Kidney (tissue), 14 donors: ENCODE measurements around the gene TXNDC17. TPM values are rescaled to one million over a fixed set of nuclear protein-coding genes. Genes with fewer than 3 reads are reported as not detected.
"Not testable (repeated sequence)": the region's sequence is repeated elsewhere in the genome, so short reads cannot be mapped to it uniquely, and the experiment has no call there.

ENCODE experiments used
- DNase-seq, 5 donors: peaks; one replicate each; pipeline ENCODE4 v3.0.0-alpha.2; 2013 to 2020
- FAIRE-seq: peaks from 2 replicates; lab custom pipeline; 2012; peaks lifted over from hg19 to GRCh38; lab: Jason Lieb, UNC
- H3K27ac ChIP-seq, 2 donors: one replicate each; pipeline ENCODE4 v1.7.0; 2013; ENCODE audit warnings: low read depth in 2 of 2, low read length in 2 of 2, inconsistent platforms in 1 of 2
- H3K27me3 ChIP-seq: one replicate; pipeline ENCODE4 v1.7.1; 2013; ENCODE audit warnings: low read length, inconsistent platforms; ENCODE audit not compliant: control insufficient read depth, insufficient read depth
- H3K36me3 ChIP-seq, 3 donors: one replicate each; pipeline versions ENCODE4 v1.7.0 to v1.7.1; 2013; ENCODE audit warnings: low read length in 3 of 3, control low read depth in 1 of 3, inconsistent platforms in 1 of 3; ENCODE audit not compliant: insufficient read depth in 3 of 3, control insufficient read depth in 2 of 3
- H3K4me1 ChIP-seq, 3 donors: one replicate each; pipeline versions ENCODE4 v1.7.0 to v1.7.1; 2013; ENCODE audit warnings: low read length in 3 of 3, inconsistent platforms in 1 of 3, low read depth in 1 of 3; ENCODE audit not compliant: control insufficient read depth in 2 of 3, insufficient read depth in 2 of 3
- H3K4me3 ChIP-seq, 3 donors: one replicate each; pipeline versions ENCODE4 v1.7.0 to v1.8.1; 2013; ENCODE audit warnings: low read length in 3 of 3, control low read depth in 1 of 3, inconsistent platforms in 1 of 3
- H3K9ac ChIP-seq, 3 donors: one replicate each; pipeline versions ENCODE4 v1.7.0 to v1.7.1; 2013; ENCODE audit warnings: low read length in 3 of 3, control low read depth in 1 of 3, inconsistent platforms in 1 of 3
- H3K9me3 ChIP-seq, 3 donors: one replicate each; pipeline versions ENCODE4 v1.7.0 to v1.7.1; 2013; ENCODE audit warnings: low read length in 3 of 3, control low read depth in 1 of 3, inconsistent platforms in 1 of 3; ENCODE audit not compliant: control insufficient read depth in 2 of 3, insufficient read depth in 1 of 3
- intact Hi-C: fragments of 100-400 bp; cut with DNase I; formaldehyde crosslinking; loops from one replicate; pipeline ENCODE4 v1.11.1; 2022
- polyA plus RNA-seq: library from polyadenylated mRNA; stranded (reverse); fragments of 350-450 nt; fragmentation: Illumina TruSeq; extraction: RNeasy Lipid Tissue Mini Kit (QIAGEN cat#74804); gene quantifications from one replicate; pipeline ENCODE4 v1.2.3, GENCODE V29; 2014; ENCODE audit warnings: low read depth, low replicate concordance; ENCODE audit not compliant: insufficient read depth
- total RNA-seq: library from RNA; stranded (reverse); fragmentation: NEBNext Ultra II Directional; extraction: Animal tissue kit (Norgen Biotek cat#: 25700); gene quantifications from one replicate; pipeline ENCODE4 v1.2.1, GENCODE V29; 2021
- TF ChIP-seq, protein P1 (sequence below): IDR thresholded peaks from 3 replicates; pipeline ENCODE4 v1.5.1; 2012; ENCODE audit warnings: mild to moderate bottlenecking, moderate library complexity, borderline replicate concordance; ENCODE audit not compliant: insufficient read depth; ENCODE audit errors: extremely low read depth
- donor health status: control.
- donor health status: control.
- donor health status: control.
- donor health status: control.
- donor health status: control.
- donor health status: DM: yes; HTN: yes; CAD: no.
- donor health status: Normal renal cell carcinoma (clear cell type).

The TXNDC17 gene
- total and polyA plus RNA-seq, 2 donors from 2014 or later: 56.7 to 394 TPM

DNA sequence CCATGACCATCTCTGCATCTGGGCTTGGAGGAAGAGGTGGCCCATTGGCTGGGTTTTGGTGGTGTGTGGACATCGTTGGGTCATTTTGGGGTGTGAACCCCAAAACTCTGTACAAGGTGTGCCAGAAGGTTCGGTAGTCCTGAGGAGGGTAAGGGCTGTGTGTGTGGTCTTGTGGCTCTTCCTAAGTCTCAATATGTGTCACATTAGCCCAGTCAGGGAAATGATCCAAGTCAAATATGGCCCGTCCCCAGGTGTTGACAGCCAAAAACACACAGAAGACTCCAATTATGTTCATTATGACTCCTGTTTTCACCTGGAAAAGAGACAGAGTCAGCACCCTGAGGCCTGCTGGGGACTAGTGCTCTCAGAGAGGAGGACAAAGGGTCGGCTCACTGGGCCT lies 45.2 kb downstream of the TXNDC17 start:
- Histone ChIP-seq H3K9me3 (no peaks in the 10 kb centered on the region), H3K9ac (no peak overlapping the region), H3K4me1 (no peaks in the 10 kb centered on the region), H3K27me3 (no peaks in the 10 kb centered on the region), H3K27ac (no peak overlapping the region), H3K36me3 (no peaks in the 10 kb centered on the region), H3K4me3 (no peak overlapping the region)
- no peak for DNase-seq
- TF ChIP-seq, protein P1, sequence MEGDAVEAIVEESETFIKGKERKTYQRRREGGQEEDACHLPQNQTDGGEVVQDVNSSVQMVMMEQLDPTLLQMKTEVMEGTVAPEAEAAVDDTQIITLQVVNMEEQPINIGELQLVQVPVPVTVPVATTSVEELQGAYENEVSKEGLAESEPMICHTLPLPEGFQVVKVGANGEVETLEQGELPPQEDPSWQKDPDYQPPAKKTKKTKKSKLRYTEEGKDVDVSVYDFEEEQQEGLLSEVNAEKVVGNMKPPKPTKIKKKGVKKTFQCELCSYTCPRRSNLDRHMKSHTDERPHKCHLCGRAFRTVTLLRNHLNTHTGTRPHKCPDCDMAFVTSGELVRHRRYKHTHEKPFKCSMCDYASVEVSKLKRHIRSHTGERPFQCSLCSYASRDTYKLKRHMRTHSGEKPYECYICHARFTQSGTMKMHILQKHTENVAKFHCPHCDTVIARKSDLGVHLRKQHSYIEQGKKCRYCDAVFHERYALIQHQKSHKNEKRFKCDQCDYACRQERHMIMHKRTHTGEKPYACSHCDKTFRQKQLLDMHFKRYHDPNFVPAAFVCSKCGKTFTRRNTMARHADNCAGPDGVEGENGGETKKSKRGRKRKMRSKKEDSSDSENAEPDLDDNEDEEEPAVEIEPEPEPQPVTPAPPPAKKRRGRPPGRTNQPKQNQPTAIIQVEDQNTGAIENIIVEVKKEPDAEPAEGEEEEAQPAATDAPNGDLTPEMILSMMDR: no peak
- intact Hi-C loops: no loop called here
- no peak for FAIRE-seq

DNA sequence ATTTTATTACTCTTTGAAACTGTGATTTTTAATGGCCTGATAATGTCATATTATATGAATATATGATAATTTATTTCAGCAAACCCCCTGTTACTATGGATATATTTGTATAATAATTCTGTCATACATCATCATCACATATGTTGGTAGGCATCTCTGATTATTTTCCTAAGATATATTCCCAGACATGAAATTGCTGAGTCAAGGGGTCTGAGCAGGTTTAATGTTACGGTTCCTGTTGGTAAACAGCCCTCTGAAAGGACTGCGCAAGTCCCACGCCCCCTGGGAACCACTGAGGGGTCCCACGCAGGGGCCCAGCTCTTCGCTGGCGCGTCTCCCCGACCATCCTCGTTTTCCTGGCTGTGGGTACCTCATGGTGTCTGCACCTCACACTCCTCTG lies 48.1 kb downstream of the TXNDC17 start:
- intact Hi-C loops: no loop called here

DNA sequence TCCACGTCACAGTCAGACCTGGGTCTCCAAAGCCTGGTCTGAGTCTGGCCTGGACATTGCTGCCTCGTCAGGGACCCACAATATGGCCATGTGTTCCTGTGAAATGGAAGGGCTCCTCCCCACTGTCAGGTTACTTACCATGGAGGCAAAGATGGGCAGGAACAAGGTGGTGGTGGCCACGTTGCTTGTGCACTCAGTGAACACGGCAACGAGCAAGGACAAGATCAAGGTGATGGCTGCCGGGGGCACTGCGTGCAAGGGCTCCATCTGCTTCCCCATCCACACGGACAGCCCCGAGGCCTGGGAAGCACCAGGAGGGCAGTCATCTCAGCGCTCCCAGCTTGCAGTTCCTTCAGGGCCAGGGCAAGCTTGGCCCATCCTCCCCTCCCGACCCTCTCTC lies 49.8 kb downstream of the TXNDC17 start:
- Histone ChIP-seq H3K27me3 (no peaks in the 10 kb centered on the region), H3K9me3 (no peaks in the 10 kb centered on the region), H3K9ac (no peak overlapping the region), H3K36me3 (no peaks in the 10 kb centered on the region), H3K27ac (no peak overlapping the region), H3K4me3 (no peak overlapping the region), H3K4me1 (no peaks in the 10 kb centered on the region)
- intact Hi-C loops: no loop called here
- DNase-seq (peak in 1 of 5 donors; percentile 54), FAIRE-seq (no peak)
- TF ChIP-seq, protein P1: no peak

More for the DNA sequence above, 48.1 kb downstream of the TXNDC17 start:
- Histone ChIP-seq H3K27me3 (no peaks in the 10 kb centered on the region), H3K9me3 (no peaks in the 10 kb centered on the region), H3K9ac (no peak overlapping the region), H3K27ac (no peak overlapping the region), H3K4me3 (no peak overlapping the region), H3K36me3 (no peaks in the 10 kb centered on the region), H3K4me1 (no peaks in the 10 kb centered on the region)
- no peak for FAIRE-seq
- peak in 1 of 5 donors; percentile 27 for DNase-seq
- TF ChIP-seq, protein P1: no peak

DNA sequence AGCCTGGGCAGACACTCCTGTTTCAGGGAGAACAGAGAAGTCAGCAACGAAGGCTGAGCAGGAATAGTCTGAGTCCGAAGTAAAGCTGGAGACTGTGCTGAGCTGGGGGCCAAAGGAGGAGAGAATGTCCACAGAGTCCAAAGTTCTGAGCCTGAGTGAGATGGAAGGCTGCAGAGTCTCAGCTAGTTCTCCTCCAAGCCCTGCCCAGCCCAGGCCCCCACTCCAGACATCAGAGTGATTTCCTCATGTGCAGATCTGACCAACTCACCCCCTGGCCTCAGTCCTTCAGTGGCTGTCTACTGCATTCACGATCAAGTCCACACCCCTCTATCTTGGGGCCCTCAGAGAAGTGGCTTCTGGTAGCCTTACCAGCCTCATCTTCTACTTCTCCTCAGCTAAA lies 50.7 kb downstream of the TXNDC17 start:
- FAIRE-seq: no peak
- intact Hi-C loops: no loop called here
- TF ChIP-seq, protein P1: no peak
- peak in 1 of 5 donors; percentile 35 for DNase-seq
- Histone ChIP-seq H3K36me3 (no peaks in the 10 kb centered on the region), H3K4me1 (no peaks in the 10 kb centered on the region), H3K9ac (no peak overlapping the region), H3K4me3 (no peak overlapping the region), H3K27me3 (no peaks in the 10 kb centered on the region), H3K27ac (no peak overlapping the region), H3K9me3 (no peaks in the 10 kb centered on the region)

GRCh38 chr17:6691958-6692357 lies 51.1 kb downstream of the TXNDC17 start:
- H3K4me3 ChIP-seq, H3K27ac ChIP-seq, H3K36me3 ChIP-seq, H3K4me1 ChIP-seq, intact Hi-C loops, H3K27me3 ChIP-seq, FAIRE-seq, H3K9me3 ChIP-seq, DNase-seq, H3K9ac ChIP-seq: not testable (repeated sequence)
